Measurements from ENCODE around the gene MAML3. TPM values are rescaled to one million over a fixed set of nuclear protein-coding genes. Genes with fewer than 3 reads are reported as not detected.

Gene MAML3
- total and polyA plus RNA-seq, 2 of the 13 experiments (the other 11 are each of a cell fraction or from before 2014, with no cell fraction given) = 0.05 to 0.13 TPM

- peak; percentile 72; the same call in 1 of the 2 replicates for TF ChIP-seq ARID4A (CRISPR knock-in tag; IDR thresholded peaks at IDR 0.05; ENCODE audit: borderline replicate concordance)
- no peak for TF ChIP-seq ZFAT (CRISPR knock-in tag; conservative IDR thresholded peaks at IDR 0.05)
- TF ChIP-seq MEIS2 (CRISPR knock-in tag; IDR thresholded peaks at IDR 0.05) = no peak
- 0 out of 2 replicates have a peak, but pooled peaks have one; percentile 64 for TF ChIP-seq MED13 (CRISPR knock-in tag; IDR thresholded peaks at IDR 0.05)
- TF ChIP-seq ZNF207 (IDR thresholded peaks at IDR 0.05; ENCODE audit: borderline replicate concordance) = no peak
- TF ChIP-seq ZNF850 (CRISPR knock-in tag; conservative IDR thresholded peaks at IDR 0.05) = no peak
- TF ChIP-seq ZFYVE20 (CRISPR knock-in tag; IDR thresholded peaks at IDR 0.05; ENCODE audit: borderline replicate concordance, low read depth) = no peak
- TF ChIP-seq ZNF407 (CRISPR knock-in tag; IDR thresholded peaks at IDR 0.05; ENCODE audit: not compliant biosample characterization) = peak; percentile 66
- TF ChIP-seq KLF13 (CRISPR knock-in tag; IDR thresholded peaks at IDR 0.05) = no peak
- no peak for TF ChIP-seq ZNF180 (CRISPR knock-in tag; IDR thresholded peaks at IDR 0.05; ENCODE audit: borderline replicate concordance, low read depth)
- TF ChIP-seq ZNF775 (CRISPR knock-in tag; IDR thresholded peaks at IDR 0.05; ENCODE audit: borderline replicate concordance) = no peak
- TF ChIP-seq ZNF24 (IDR thresholded peaks at IDR 0.05) = peak; percentile 17; the same call in 1 of the 2 replicates
- TF ChIP-seq NKX3-1 (CRISPR knock-in tag; IDR thresholded peaks at IDR 0.05) = 0 out of 2 replicates have a peak, but pooled peaks have one; percentile 29
These were observed at the start of gene MAML3 (continued) for GRCh38 chr4:140153718-140154571.

Data from HepG2 (cell line).